Renal pelvis (tissue), 4 donors: ENCODE results near the gene SPAG16. TPM values are rescaled to one million over a fixed set of nuclear protein-coding genes. Genes with fewer than 3 reads are reported as not detected.

Source experiments
- DNase-seq: peaks from one replicate; pipeline ENCODE4 v3.0.0-alpha.2; 2013
- polyA plus RNA-seq, 3 donors: library from polyadenylated mRNA; unstranded; fragments of 120-200 nt; gene quantifications; one replicate each; pipeline ENCODE4 v1.2.1, GENCODE V29; 2013; ENCODE audit not compliant: insufficient read length in 3 of 3

SPAG16 gene
- polyA plus RNA-seq, 3 donors, result 57.2 to 69.5 (median 60.2) TPM

DNA sequence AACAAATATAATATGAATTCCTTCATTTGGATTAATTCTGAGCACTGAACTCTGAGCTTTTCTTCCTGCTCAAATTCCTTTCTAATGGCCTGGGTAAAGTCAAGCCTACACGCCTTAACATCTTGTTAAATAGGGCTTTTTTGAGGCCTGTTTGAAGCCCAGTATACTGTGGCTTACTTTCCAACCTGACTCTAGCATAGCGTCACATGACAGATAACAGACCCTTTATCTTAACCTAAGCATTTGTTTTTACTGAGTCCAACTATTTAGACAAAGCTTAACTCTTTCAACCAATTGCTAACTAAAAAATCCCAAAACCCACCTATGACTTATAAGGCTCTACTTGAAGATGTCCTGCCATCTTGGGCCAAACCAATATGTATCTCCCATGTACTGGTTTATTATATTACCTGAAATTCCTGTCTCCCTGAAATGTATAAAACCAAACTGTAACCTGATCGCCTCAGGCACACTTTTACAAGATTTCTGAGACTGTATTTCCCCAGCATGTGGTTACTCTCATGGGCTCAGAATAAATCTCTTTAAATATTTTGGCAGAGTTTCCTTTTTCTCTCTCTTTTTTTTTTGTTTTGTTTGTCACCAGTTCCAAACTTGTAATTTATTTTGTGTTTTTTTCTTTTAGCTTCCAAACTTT lies 855.5 kb downstream of the SPAG16 start:
- peak; percentile 31 for DNase-seq

DNA sequence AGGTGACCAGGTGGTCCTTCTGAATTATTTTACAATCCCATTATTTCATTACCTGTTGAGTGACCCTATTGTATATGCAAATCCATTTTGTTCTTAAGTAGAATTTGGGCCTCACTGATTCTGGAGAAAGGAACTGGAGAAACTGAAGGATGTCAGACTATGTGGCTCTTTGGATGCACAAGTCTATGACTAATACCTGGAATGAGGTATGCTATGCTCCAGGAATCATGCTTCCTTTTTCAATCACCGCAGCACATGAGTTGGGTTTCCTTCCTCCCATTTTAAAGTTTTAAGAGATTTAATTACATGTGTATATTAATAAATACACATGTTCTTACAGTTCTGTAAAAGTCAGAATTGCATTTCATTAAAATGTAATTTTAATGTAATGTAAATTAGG lies 872.7 kb downstream of the SPAG16 start:
- DNase-seq, result no peak

DNA sequence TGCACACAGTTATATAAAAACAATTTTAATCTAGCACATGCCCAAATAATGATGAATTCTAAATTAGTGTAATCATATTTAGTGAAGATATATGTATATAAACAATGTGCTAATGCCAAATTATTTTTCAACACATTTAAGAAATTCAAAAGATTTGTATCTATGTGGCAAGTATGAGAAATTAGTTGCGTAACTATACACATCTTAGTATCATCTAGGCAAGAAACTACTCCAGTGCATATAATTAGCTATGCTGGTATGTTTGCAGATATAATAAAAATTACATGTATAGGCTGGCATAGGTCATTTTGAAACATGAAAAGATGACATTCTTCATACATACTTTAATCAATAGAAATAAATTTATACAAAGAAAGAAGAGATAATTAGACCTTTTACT lies 874.6 kb downstream of the SPAG16 start:
- no peak for DNase-seq

GRCh38 chr2:214169281-214169680 lies 885.0 kb downstream of the SPAG16 start:
- no peak for DNase-seq

DNA sequence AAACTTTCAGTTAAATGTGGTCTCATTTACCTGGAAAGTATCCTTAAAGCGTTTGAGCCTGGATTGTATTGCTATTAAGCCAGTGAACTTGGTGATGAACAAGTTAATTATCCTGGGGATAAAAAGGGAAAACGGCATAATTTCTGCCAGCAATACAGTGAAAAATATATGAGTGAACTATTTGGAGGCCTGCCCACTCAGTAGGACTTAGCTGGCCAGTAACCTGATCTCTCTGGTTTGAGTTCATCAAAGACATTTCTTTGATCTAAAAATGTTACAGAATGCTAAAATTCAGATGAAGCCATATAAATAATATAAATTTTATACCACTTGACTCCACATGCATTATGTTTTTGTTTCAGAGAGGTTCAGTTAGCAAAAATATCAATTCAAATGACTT lies 885.5 kb downstream of the SPAG16 start:
- DNase-seq, result no peak

- DNase-seq, result no peak
Measured at GRCh38 chr2:214174563-214174962, 890.3 kb downstream of the SPAG16 start.

- DNase-seq, result no peak
Measured at GRCh38 chr2:214180071-214180470, 895.8 kb downstream of the SPAG16 start.

GRCh38 chr2:214180686-214181085 lies 896.4 kb downstream of the SPAG16 start:
- no peak for DNase-seq

DNA sequence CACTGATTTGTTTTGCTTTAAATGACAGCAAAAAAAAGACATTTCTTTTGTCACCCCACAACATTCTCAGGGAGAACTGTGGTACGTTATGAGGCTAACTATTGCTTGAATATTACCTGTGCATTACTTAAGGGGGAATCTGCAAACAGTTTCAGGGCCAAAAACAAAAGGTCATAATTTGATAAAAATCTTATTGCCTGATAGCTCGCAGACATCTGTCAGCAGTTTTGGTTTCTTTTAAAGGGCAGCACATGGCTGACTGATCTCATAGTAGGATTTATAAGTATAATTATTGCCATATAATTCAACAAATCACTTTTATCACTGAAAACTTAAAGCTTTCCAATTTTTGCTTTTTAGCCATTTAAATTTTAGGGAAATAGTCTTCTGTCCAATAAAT lies 900.2 kb downstream of the SPAG16 start:
- DNase-seq, result no peak

GRCh38 chr2:214185546-214185945 lies 901.3 kb downstream of the SPAG16 start:
- no peak for DNase-seq

DNA sequence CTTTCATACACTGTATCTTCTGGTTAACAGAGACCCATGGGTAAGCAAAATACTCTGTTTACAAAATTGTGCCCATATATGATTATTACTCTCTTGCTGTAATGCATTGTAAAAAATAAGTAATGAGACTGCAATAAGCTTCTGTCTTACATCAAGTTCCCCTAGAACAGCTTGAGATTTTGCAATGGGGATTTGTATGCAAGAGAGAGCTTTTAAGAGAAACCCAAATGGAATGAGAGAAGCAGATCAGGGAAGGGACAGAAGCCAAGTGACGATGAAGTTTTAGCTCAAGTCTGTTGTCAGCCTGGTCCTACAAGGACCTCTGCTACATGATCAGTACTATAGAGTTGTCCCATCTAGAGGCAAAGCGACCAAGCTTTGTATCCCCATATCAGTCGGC lies 908.4 kb downstream of the SPAG16 start:
- no peak for DNase-seq

- no peak for DNase-seq
Measured at GRCh38 chr2:214193943-214194342, 909.7 kb downstream of the SPAG16 start.

GRCh38 chr2:214196260-214196659 lies 912.0 kb downstream of the SPAG16 start:
- no peak for DNase-seq

DNA sequence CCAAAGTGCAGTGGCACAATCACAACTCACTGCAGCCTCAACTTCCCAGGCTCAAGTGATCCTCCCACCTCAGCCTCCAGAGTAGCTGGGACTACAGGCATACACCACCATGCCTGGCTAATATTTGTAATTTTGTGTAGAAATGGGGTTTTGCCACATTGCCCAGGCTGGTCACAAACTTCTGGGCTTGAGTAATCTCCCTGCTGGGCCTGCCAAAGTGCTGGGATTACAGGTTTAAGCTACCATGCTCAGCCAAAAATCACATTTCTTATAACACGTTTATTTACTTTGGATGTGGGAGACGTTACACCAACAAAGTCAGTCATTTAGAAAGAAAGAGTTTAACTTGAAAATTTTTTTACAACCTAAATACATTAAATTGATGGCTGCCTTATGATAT lies 917.6 kb downstream of the SPAG16 start:
- DNase-seq, result no peak

DNA sequence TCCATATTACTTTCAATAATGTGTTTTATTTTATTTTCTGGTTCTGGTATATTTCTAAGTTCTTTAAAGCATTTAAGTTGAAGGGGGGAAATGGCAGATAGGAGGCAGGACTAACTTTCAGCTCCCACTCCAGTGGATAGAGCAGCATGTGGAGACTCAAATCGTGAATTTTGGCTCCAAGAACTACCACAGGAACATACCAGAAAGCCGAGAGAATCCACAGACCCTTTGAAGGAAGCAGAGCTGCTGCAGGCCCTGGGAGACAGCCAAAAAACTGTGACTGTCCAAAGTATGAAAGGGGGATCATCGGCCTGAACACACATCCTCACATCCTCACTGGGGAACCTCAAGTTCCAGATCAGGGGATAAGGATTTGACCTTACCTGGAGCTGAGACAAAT lies 919.0 kb downstream of the SPAG16 start:
- DNase-seq, result no peak

DNA sequence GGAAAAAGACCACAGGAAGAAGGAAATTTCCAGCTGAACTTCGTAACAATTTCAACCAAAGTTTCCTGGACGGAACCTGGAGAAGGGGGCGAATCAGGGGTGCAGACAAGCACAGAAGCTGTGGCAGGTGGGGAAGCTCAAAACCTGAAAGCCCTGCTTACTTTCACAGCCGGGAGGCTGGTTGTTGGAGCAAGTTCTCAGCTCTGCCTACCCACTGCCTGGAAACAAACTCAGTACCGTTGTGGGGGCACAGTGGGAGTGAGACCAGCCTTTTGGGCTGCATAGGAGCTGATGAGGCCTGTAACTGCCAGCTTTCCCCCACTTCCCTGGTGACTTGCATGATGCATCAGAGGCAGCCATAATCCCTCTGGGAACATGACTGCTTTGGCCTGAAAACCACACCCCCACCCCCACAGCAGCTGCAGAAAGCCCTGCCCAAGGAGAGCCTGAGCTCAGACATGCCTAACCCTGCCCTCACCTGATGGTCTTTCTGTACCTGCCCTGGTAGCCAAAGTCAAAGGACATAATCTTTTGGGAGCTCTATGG lies 919.6 kb downstream of the SPAG16 start:
- no peak for DNase-seq

- no peak for DNase-seq
Measured at GRCh38 chr2:214215107-214215506, 930.8 kb downstream of the SPAG16 start.

DNA sequence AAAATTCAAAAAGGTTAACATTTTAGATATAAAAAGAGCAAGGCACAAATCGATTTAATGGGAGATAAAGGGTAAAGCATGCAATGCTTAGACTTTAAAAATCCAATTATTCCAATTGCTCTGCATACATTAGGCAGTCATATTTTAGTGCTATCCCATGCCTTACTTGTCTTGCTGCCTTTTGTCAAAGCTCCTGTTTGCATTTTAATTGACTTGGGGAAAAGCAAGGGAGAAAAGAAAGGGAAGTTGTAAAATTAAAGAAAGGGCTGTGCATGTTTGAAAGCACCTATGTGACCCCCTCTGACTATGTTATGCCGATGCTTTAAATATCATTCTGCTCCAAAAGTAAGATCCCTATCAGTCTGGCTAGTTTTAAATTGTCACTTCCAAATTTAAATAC lies 932.9 kb downstream of the SPAG16 start:
- DNase-seq, result no peak

GRCh38 chr2:214217599-214217998 lies 933.3 kb downstream of the SPAG16 start:
- no peak for DNase-seq

- no peak for DNase-seq
Measured at GRCh38 chr2:214220251-214220650, 936.0 kb downstream of the SPAG16 start.

GRCh38 chr2:214226061-214226460 lies 941.8 kb downstream of the SPAG16 start:
- DNase-seq, result no peak

GRCh38 chr2:214232271-214232670 lies 948.0 kb downstream of the SPAG16 start:
- DNase-seq, result no peak

GRCh38 chr2:214233164-214233563 lies 948.9 kb downstream of the SPAG16 start:
- no peak for DNase-seq

DNA sequence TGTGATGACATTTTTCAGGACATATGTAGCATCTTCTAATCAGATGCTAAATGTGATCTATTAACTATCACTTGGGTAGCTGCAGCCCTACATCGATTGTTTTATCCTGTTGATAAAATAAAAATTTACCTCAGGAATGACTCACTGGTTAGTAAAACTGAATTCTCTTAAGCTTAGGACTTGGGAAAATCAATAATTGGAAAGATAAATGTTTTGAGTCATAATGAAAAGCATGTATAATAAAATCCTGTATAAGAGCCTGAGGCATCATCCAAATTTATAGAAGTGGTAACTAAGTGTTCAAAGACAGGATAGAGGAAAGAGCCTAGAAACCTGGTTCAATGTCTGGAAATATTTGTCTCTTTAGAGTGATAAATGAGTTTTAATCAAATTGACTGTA lies 958.5 kb downstream of the SPAG16 start:
- no peak for DNase-seq
